Activated CD8-positive, alpha-beta memory T cell treated with anti-CD3 and anti-CD28 coated beads for 1 hour (primary cell): ENCODE results near the gene ITSN2.

Source experiments
- DNase-seq, 2 donors: peaks; one replicate each; pipeline ENCODE4 v3.0.0-alpha.2; 2020; ENCODE audit warnings: low read depth in 1 of 2; ENCODE audit errors: extremely low read depth in 1 of 2

Gene ITSN2

DNA sequence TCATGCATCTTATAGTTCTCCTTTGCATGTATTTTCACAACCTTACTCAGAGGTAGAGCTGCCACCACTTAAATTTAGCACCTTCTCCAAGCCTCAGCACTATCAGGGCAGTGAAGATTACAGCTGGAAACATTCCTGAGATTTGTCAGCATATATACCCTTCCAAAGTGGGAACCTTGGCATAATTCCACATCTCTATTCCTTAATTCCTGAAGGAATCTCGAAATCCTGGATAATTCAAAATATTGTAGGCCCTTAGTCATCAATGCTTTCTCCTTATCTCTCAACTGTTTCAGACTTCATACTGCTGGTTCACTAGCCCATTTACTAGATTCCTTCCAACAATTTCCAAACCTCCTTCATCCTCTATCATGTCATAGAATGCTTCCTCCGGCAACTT, 87.4 kb downstream of the ITSN2 start:
- DNase-seq = no peak

- no peak for DNase-seq
Observed at GRCh38 chr2:24272161-24272802, 88.1 kb downstream of the ITSN2 start.

- no peak for DNase-seq
Observed at GRCh38 chr2:24269265-24269664, 91.1 kb downstream of the ITSN2 start.

- DNase-seq = no peak
Observed at GRCh38 chr2:24265212-24265611, 95.1 kb downstream of the ITSN2 start.

DNA sequence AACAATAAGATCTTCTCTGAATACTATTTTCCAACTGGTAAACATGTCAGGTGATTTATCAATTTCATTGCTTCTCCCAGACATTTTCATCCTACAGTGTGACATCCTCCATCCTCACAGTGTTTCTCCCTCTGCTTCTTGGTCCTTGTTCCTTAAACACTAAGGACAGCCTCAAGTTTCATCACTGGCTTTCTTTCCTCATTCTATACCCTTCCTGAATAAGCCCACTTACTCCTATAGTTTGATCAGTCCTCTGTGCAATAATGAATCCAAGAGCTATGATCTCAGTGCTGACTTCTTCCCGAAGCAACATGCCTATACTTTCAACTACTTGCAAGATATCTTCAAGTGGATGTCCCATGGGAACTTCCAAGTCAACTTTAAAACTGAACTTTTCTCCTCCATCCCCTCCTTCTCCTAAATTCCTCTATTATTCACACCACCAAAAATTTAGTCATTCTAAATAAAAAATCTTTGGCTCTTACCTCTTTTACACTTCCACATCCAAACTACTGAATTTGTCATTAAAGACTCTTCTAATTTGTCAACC, 97.8 kb downstream of the ITSN2 start:
- no peak for DNase-seq

DNA sequence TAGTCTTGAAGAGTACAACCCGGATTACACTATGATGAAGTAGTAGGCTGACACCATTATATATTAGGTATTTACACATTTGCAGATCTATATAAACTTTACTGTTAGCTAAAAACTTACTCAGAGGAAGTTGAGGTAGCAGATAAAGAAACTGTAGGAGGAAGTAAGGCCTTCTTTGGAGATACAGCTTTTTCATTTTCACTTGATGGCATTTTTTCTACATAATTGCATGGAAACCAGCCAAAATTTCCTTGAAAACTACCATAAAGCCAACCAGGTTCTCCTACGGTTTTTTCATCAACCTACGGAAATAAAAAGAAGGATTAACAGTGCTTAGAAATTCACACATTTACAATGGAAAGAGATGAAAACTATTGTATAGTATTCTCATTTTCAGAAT, 98.9 kb downstream of the ITSN2 start:
- no peak for DNase-seq

DNA sequence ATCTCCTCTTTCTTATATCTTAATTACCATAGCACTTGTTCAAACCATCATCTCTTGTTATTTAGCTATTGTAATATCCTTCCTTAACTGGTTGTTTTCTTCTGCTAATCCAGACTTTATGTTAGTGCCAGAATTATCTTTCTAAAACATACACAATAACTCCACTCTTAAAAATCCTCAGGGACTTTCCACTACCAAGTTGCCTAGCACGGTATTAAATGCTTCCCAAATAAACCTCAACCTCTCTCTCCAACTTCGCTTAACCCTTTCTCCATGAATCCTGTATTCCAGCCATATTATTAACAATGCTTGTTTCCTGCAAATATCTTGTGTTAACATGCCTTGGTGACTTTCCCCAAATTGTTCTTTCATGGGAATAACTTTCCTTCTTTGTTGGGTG, 101.0 kb downstream of the ITSN2 start:
- DNase-seq = no peak

GRCh38 chr2:24258718-24259117, 101.6 kb downstream of the ITSN2 start:
- no peak for DNase-seq

GRCh38 chr2:24253303-24253919, 106.9 kb downstream of the ITSN2 start:
- no peak for DNase-seq

DNA sequence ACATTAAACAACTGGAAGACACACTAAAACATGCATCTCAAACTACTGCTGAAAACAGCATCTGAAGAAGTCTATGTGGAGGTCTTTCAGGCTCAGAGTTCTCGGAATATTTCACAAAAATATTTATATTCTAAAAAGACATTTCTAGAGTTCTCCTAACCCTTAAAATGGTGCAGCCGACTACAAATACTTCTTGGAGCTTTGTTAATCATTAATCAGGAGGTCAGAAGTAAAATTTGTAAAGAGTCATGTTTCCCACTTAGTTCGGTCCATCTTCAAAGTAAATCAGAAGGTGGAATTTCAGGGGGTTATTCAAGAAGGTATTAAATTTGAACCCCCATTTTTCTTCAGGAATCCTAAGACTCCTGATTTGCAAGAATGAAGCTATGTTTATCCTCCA, 112.7 kb downstream of the ITSN2 start:
- no peak for DNase-seq

GRCh38 chr2:24247164-24247563, 113.2 kb downstream of the ITSN2 start:
- DNase-seq = no peak

DNA sequence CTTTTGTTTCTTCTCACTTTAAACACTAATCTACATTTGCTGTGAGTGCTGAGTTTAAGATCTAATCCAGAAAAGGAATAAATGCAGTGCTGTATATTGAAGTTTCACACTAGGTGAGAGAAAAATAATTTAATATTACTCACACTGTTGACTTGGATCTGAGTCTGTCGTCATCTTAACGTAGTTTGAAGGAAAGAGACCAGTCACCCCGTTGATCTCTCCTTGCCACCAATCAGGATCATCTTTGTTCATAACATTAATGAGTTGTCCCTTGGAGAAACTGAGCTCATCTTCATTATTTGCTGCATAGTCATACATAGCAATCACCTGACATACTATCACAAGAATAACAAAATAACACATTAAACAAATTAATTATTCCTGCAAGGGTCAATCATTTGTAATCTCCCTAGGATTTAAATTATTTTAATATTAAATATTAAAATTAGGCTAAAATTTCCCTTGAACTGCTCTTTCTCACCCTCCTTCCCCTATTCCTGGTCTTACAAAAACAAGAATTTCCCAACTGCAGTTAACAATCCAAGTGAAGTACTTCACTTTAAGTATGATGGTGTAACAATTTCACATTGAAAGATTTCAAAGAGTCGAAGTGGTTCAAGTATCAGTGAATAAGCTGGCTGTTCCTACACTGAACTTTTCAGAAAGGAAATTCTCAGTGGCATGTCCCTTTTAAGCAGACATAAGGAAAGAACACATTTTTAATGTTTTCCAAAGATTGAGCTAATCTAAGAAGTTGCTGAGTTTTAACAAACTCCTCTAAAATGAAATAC, 114.2 kb downstream of the ITSN2 start:
- DNase-seq = no peak

GRCh38 chr2:24241528-24241927, 118.8 kb downstream of the ITSN2 start:
- no peak for DNase-seq

DNA sequence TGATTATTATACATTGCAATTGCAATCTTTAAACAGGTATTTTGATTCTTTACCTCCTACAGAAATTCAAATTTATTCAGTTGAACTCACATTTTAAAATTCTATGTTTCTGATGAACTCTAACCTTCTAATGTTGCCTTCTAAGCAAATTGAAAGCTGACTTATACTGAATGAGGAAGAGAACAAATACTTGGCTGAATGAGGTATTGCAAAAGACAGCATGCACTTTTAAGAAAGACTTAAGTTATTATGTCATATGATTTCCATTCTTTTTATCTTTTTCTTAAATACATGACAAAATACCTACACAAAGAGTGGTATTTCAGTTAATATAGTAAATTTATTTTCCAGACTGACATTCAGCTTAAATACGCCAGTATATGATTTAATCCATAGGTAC, 120.8 kb downstream of the ITSN2 start:
- no peak for DNase-seq

- no peak for DNase-seq
Observed at GRCh38 chr2:24238158-24238557, 122.2 kb downstream of the ITSN2 start.

GRCh38 chr2:24237313-24237712, 123.0 kb downstream of the ITSN2 start:
- no peak for DNase-seq

- DNase-seq = no peak
Observed at GRCh38 chr2:24233321-24233720, 127.0 kb downstream of the ITSN2 start.

DNA sequence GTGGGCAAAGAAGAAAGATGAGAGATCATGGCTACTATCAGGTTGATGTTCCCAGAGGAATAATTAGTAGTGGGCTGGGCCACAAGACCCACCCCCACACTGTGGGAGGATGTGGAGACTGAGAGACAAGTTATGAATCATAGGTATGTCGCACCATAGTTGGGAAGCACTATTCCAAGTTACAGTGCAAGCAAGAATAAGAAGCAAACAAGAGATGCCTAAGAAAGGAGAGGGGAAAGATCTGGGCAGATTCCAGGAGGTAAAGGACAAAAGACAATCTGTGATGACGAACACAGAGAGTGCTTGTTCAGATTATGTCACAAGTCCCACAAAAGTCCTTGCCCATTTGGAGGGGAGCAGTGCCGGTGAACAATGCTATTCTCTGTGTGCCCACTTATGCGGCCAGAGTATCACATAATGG, 128.9 kb downstream of the ITSN2 start:
- DNase-seq = no peak

GRCh38 chr2:24228470-24228869, 131.9 kb downstream of the ITSN2 start:
- no peak for DNase-seq

- no peak for DNase-seq
Observed at GRCh38 chr2:24225499-24226242, 134.7 kb downstream of the ITSN2 start.

DNA sequence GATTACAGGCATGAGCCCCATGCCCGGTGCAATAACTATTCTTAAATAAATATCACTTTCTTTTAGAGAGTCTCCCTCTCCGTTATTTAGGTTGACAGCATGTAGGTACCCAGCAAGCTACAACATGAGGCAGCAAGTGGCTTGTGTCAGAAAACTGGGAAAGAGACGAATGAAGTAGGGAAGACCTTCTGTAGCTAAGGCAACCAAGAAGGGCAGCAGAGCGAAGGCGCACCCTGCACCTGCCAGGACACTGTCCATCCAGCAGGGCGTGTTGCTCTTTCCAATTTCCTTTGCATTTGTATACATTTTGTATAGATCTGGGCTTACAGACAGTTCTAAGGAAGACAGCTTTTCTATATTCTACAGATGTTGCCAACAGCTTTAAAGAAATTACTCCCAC, 137.4 kb downstream of the ITSN2 start:
- DNase-seq = no peak
